HepG2 (cell line): Measurements from ENCODE around the gene NEU4. TPM values are rescaled to one million over a fixed set of nuclear protein-coding genes. Genes with fewer than 3 reads are reported as not detected.

ENCODE experiments used
- CAMTA2 ChIP-seq: sonication (generic); formaldehyde crosslinking; IDR thresholded peaks from 2 replicates; pipeline ENCODE4 v1.4.0; 2020; ENCODE audit warnings: mild to moderate bottlenecking, missing genetic modification reagents, borderline replicate concordance
- DNMT1 ChIP-seq: sonication (generic); formaldehyde crosslinking; IDR thresholded peaks from 2 replicates; pipeline ENCODE4 v1.5.1; 2020; ENCODE audit warnings: mild to moderate bottlenecking, missing genetic modification reagents
- EED ChIP-seq: sonication (generic); formaldehyde crosslinking; IDR thresholded peaks from 2 replicates; pipeline ENCODE4 v1.5.0; 2020; ENCODE audit warnings: mild to moderate bottlenecking, missing genetic modification reagents
- FOXO1 ChIP-seq: sonication (generic); formaldehyde crosslinking; IDR thresholded peaks from 2 replicates; pipeline ENCODE4 v1.4.0; 2020; ENCODE audit warnings: missing genetic modification reagents
- HIVEP1 ChIP-seq: sonication (generic); formaldehyde crosslinking; IDR thresholded peaks from 2 replicates; pipeline ENCODE4 v1.4.0; 2020; ENCODE audit warnings: mild to moderate bottlenecking, missing genetic modification reagents
- NBN ChIP-seq: fragments of 450-650 bp; conservative IDR thresholded peaks from 2 replicates; pipeline ENCODE4 v1.6.1; 2017
- SIN3B ChIP-seq: fragments of 150-350 bp; IDR thresholded peaks from 2 replicates; pipeline ENCODE4 v1.6.1; 2014; ENCODE audit warnings: low read length
- TBX2 ChIP-seq: sonication (generic); formaldehyde crosslinking; IDR thresholded peaks from 2 replicates; pipeline ENCODE4 v1.5.0; 2020; ENCODE audit warnings: missing genetic modification reagents, mild to moderate bottlenecking, borderline replicate concordance
- UBTF ChIP-seq: sonication (generic); formaldehyde crosslinking; IDR thresholded peaks from 2 replicates; pipeline ENCODE4 v1.4.0; 2020; ENCODE audit warnings: mild to moderate bottlenecking, missing genetic modification reagents
- ZFP36L2 ChIP-seq: sonication (generic); formaldehyde crosslinking; IDR thresholded peaks from 2 replicates; pipeline ENCODE4 v1.4.0; 2020; ENCODE audit warnings: missing genetic modification reagents
- ZFP91 ChIP-seq: sonication (generic); formaldehyde crosslinking; IDR thresholded peaks from 2 replicates; pipeline ENCODE4 v1.9.0; 2022; ENCODE audit warnings: missing genetic modification reagents, mild to moderate bottlenecking, borderline replicate concordance
- ZNF292 ChIP-seq: sonication (generic); formaldehyde crosslinking; IDR thresholded peaks from 2 replicates; pipeline ENCODE4 v1.8.1; 2022; ENCODE audit warnings: mild to moderate bottlenecking, low read depth, missing genetic modification reagents, borderline replicate concordance
- ZNF563 ChIP-seq: sonication (generic); formaldehyde crosslinking; IDR thresholded peaks from 2 replicates; pipeline ENCODE4 v1.8.0; 2022; ENCODE audit warnings: mild to moderate bottlenecking, moderate library complexity, missing genetic modification reagents
- ZNF737 ChIP-seq: sonication (generic); formaldehyde crosslinking; IDR thresholded peaks from 2 replicates; pipeline ENCODE4 v1.5.0; 2020; ENCODE audit warnings: missing genetic modification reagents, mild to moderate bottlenecking, borderline replicate concordance
- polyA plus RNA-seq, 8 experiments: library from polyadenylated mRNA; depleted of rRNA in 3 of 8; stranded (reverse) in 7 of 8; unstranded in 1 of 8; fragments of >200 nt; fragmentation: Illumina TruSeq in 4 of 8; extraction: Trizol in 4 of 8; gene quantifications; 2 replicates each; pipeline versions ENCODE4 v1.2.1 to v1.2.3, GENCODE V29; 2011 to 2016; ENCODE audit warnings: low read depth in 4 of 8, missing spikeins in 1 of 8, mixed read lengths in 1 of 8; ENCODE audit not compliant: insufficient read depth in 1 of 8
- total RNA-seq, 5 experiments: library from RNA; depleted of rRNA; stranded (reverse); fragments of >200 nt; fragmentation: Illumina TruSeq; extraction: Trizol; gene quantifications; 2 replicates each; pipeline ENCODE4 v1.2.3, GENCODE V29; 2016; ENCODE audit warnings: low read depth in 1 of 5

The NEU4 gene
- total and polyA plus RNA-seq, 2 of the 13 experiments (the other 11 are each of a cell fraction or from before 2014, with no cell fraction given) = 53.5 to 107 TPM

GRCh38 chr2:241850544-241851324 is 41.7 kb downstream of the NEU4 start (continued):
- TF ChIP-seq CAMTA2 (CRISPR knock-in tag) (peak; percentile 62; the same call in 1 of the 2 replicates), DNMT1 (CRISPR knock-in tag) (0 out of 2 replicates have a peak, but pooled peaks have one; percentile 28), ZFP91 (CRISPR knock-in tag) (peak; percentile 14; the same call in 1 of the 2 replicates), ZFP36L2 (CRISPR knock-in tag) (no peak), ZNF563 (CRISPR knock-in tag) (0 out of 2 replicates have a peak, but pooled peaks have one; percentile 32), HIVEP1 (CRISPR knock-in tag) (no peak), ZNF292 (CRISPR knock-in tag) (peak; percentile 54; the same call in 1 of the 2 replicates), ZNF737 (CRISPR knock-in tag) (0 out of 2 replicates have a peak, but pooled peaks have one; percentile 37), NBN (no peak), SIN3B (no peak), UBTF (CRISPR knock-in tag) (peak; percentile 31; the same call in 1 of the 2 replicates), TBX2 (peak; percentile 42; the same call in 1 of the 2 replicates), FOXO1 (CRISPR knock-in tag) (0 out of 2 replicates have a peak, but pooled peaks have one; percentile 2), EED (CRISPR knock-in tag) (0 out of 2 replicates have a peak, but pooled peaks have one; percentile 26)
- TF ChIP-seq, all 625 proteins: peak for 16
